Measurements from ENCODE around the gene PDE8B. TPM values are rescaled to one million over a fixed set of nuclear protein-coding genes. Genes with fewer than 3 reads are reported as not detected.

PDE8B gene
- total and polyA plus RNA-seq, 2 donors: 0.38 to 1.5 TPM

- 81% methylated on average over 4 of the region's 4 CpGs for WGBS
- Histone ChIP-seq H3K4me3 (ENCODE audit: low read length in 2 of 2) (no peak overlapping the region), H3K4me1 (ENCODE audit: control insufficient read depth in 2 of 2, insufficient read depth in 2 of 2, low read length in 2 of 2) (peaks cover 0 to 2% of the 10 kb centered on the region in 2 donors), H3K27me3 (ENCODE audit: control insufficient read depth in 2 of 2, insufficient read depth in 1 of 2, low read length in 1 of 2) (no peaks in the 10 kb centered on the region), H3K27ac (ENCODE audit: low read depth in 1 of 2, low read length in 1 of 2) (no peak overlapping the region), H3K9me3 (ENCODE audit: control insufficient read depth in 2 of 2, insufficient read depth in 1 of 2, low read length in 1 of 2) (no peaks in the 10 kb centered on the region), H3K36me3 (ENCODE audit: control insufficient read depth in 2 of 2, insufficient read depth in 2 of 2, low read length in 1 of 2) (no peaks in the 10 kb centered on the region)
- no peak for DNase-seq (ENCODE audit: low read depth in 6 of 9, low spot score in 9 of 9)
These were observed 85.4 kb downstream of the PDE8B start for GRCh38 chr5:77295863-77296378.

- no peak overlapping the region for H3K27ac ChIP-seq (ENCODE audit: low read depth in 1 of 2, low read length in 1 of 2)
- H3K4me1 ChIP-seq (ENCODE audit: control insufficient read depth in 2 of 2, insufficient read depth in 2 of 2, low read length in 2 of 2): peaks cover 0 to 2% of the 10 kb centered on the region in 2 donors
- DNase-seq (ENCODE audit: low read depth in 6 of 9, low spot score in 9 of 9): no peak
- H3K27me3 ChIP-seq (ENCODE audit: control insufficient read depth in 2 of 2, insufficient read depth in 1 of 2, low read length in 1 of 2): no peaks in the 10 kb centered on the region
- no peak overlapping the region for H3K4me3 ChIP-seq (ENCODE audit: low read length in 2 of 2)
- 57% methylated on average over 3 of the region's 3 CpGs for WGBS
- H3K36me3 ChIP-seq (ENCODE audit: control insufficient read depth in 2 of 2, insufficient read depth in 2 of 2, low read length in 1 of 2): no peaks in the 10 kb centered on the region
- no peaks in the 10 kb centered on the region for H3K9me3 ChIP-seq (ENCODE audit: control insufficient read depth in 2 of 2, insufficient read depth in 1 of 2, low read length in 1 of 2)
These were observed 87.7 kb downstream of the PDE8B start for GRCh38 chr5:77298146-77298545.

DNA sequence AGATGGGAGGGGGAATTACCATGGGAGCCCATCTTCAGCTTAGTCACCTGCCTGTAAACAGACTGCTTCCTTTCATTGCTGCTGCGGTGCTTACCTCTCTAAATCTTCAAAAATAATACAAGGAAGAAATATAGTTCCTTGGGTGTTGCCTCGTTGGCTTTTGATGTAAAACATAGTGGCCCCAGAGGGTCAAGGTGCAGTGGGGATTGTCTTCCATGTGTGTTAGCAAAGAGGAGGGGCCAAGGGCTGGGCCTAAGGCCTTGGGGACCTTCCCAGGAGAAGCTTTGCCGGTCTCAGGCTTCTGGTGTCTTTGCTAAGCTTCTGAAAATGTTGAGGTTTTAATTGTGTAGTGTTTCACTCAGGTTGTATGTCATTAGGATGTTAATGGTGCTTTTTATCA lies 90.0 kb downstream of the PDE8B start:
- DNase-seq (ENCODE audit: low read depth in 6 of 9, low spot score in 9 of 9): no peak
- Histone ChIP-seq H3K27ac (ENCODE audit: low read depth in 1 of 2, low read length in 1 of 2) (no peak overlapping the region), H3K36me3 (ENCODE audit: control insufficient read depth in 2 of 2, insufficient read depth in 2 of 2, low read length in 1 of 2) (no peaks in the 10 kb centered on the region), H3K27me3 (ENCODE audit: control insufficient read depth in 2 of 2, insufficient read depth in 1 of 2, low read length in 1 of 2) (no peaks in the 10 kb centered on the region), H3K4me1 (ENCODE audit: control insufficient read depth in 2 of 2, insufficient read depth in 2 of 2, low read length in 2 of 2) (no peaks in the 10 kb centered on the region), H3K9me3 (ENCODE audit: control insufficient read depth in 2 of 2, insufficient read depth in 1 of 2, low read length in 1 of 2) (no peaks in the 10 kb centered on the region), H3K4me3 (ENCODE audit: low read length in 2 of 2) (no peak overlapping the region)
- WGBS: 91% methylated on average over 3 of the region's 3 CpGs

GRCh38 chr5:77301447-77301883 lies 91.0 kb downstream of the PDE8B start:
- Histone ChIP-seq H3K27me3 (ENCODE audit: control insufficient read depth in 2 of 2, insufficient read depth in 1 of 2, low read length in 1 of 2) (no peaks in the 10 kb centered on the region), H3K9me3 (ENCODE audit: control insufficient read depth in 2 of 2, insufficient read depth in 1 of 2, low read length in 1 of 2) (no peaks in the 10 kb centered on the region), H3K36me3 (ENCODE audit: control insufficient read depth in 2 of 2, insufficient read depth in 2 of 2, low read length in 1 of 2) (no peaks in the 10 kb centered on the region), H3K27ac (ENCODE audit: low read depth in 1 of 2, low read length in 1 of 2) (no peak overlapping the region), H3K4me1 (ENCODE audit: control insufficient read depth in 2 of 2, insufficient read depth in 2 of 2, low read length in 2 of 2) (peaks cover 0 to 2% of the 10 kb centered on the region in 2 donors), H3K4me3 (ENCODE audit: low read length in 2 of 2) (no peak overlapping the region)
- WGBS: 91% methylated on average over 4 of the region's 4 CpGs
- no peak for DNase-seq (ENCODE audit: low read depth in 6 of 9, low spot score in 9 of 9)

- Histone ChIP-seq H3K4me3 (ENCODE audit: low read length in 2 of 2) (no peak overlapping the region), H3K9me3 (ENCODE audit: control insufficient read depth in 2 of 2, insufficient read depth in 1 of 2, low read length in 1 of 2) (no peaks in the 10 kb centered on the region), H3K4me1 (ENCODE audit: control insufficient read depth in 2 of 2, insufficient read depth in 2 of 2, low read length in 2 of 2) (peaks cover 0 to 2% of the 10 kb centered on the region in 2 donors), H3K27ac (ENCODE audit: low read depth in 1 of 2, low read length in 1 of 2) (no peak overlapping the region), H3K36me3 (ENCODE audit: control insufficient read depth in 2 of 2, insufficient read depth in 2 of 2, low read length in 1 of 2) (no peaks in the 10 kb centered on the region), H3K27me3 (ENCODE audit: control insufficient read depth in 2 of 2, insufficient read depth in 1 of 2, low read length in 1 of 2) (no peaks in the 10 kb centered on the region)
- 78% methylated on average over 5 of the region's 5 CpGs for WGBS
- no peak for DNase-seq (ENCODE audit: low read depth in 6 of 9, low spot score in 9 of 9)
These were observed 91.8 kb downstream of the PDE8B start for GRCh38 chr5:77302247-77302646.

DNA sequence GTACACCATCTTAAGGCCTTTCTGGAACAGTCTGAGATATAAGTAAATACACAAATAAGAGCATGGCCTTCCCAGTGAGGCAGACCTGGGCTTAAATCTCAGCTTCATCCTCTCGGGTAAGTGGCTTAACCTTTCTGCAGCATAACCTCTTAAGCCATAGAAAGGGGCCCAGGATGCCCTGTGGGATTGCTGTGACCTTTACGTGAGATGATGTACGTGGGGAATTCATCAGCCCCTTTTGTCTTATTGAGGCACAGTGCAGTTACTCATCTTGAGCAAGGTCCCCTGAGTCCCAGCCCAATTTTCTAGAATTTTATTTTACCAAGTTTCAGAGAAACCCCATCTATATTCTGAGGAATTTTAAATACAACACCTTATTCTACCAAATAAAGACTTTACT lies 92.2 kb downstream of the PDE8B start:
- no peaks in the 10 kb centered on the region for H3K9me3 ChIP-seq (ENCODE audit: control insufficient read depth in 2 of 2, insufficient read depth in 1 of 2, low read length in 1 of 2)
- no peaks in the 10 kb centered on the region for H3K36me3 ChIP-seq (ENCODE audit: control insufficient read depth in 2 of 2, insufficient read depth in 2 of 2, low read length in 1 of 2)
- no peaks in the 10 kb centered on the region for H3K27me3 ChIP-seq (ENCODE audit: control insufficient read depth in 2 of 2, insufficient read depth in 1 of 2, low read length in 1 of 2)
- H3K4me3 ChIP-seq (ENCODE audit: low read length in 2 of 2): no peak overlapping the region
- WGBS: 95% methylated on average over 3 of the region's 3 CpGs
- DNase-seq (ENCODE audit: low read depth in 6 of 9, low spot score in 9 of 9): no peak
- no peak overlapping the region for H3K27ac ChIP-seq (ENCODE audit: low read depth in 1 of 2, low read length in 1 of 2)
- H3K4me1 ChIP-seq (ENCODE audit: control insufficient read depth in 2 of 2, insufficient read depth in 2 of 2, low read length in 2 of 2): peaks cover 0 to 2% of the 10 kb centered on the region in 2 donors

- Histone ChIP-seq H3K36me3 (ENCODE audit: control insufficient read depth in 2 of 2, insufficient read depth in 2 of 2, low read length in 1 of 2) (no peaks in the 10 kb centered on the region), H3K9me3 (ENCODE audit: control insufficient read depth in 2 of 2, insufficient read depth in 1 of 2, low read length in 1 of 2) (no peaks in the 10 kb centered on the region), H3K4me1 (ENCODE audit: control insufficient read depth in 2 of 2, insufficient read depth in 2 of 2, low read length in 2 of 2) (peaks cover 0 to 2% of the 10 kb centered on the region in 2 donors), H3K27me3 (ENCODE audit: control insufficient read depth in 2 of 2, insufficient read depth in 1 of 2, low read length in 1 of 2) (no peaks in the 10 kb centered on the region), H3K27ac (ENCODE audit: low read depth in 1 of 2, low read length in 1 of 2) (no peak overlapping the region), H3K4me3 (ENCODE audit: low read length in 2 of 2) (no peak overlapping the region)
- WGBS: 98% methylated on average over 1 of the region's 1 CpG
- no peak for DNase-seq (ENCODE audit: low read depth in 6 of 9, low spot score in 9 of 9)
These were observed 93.9 kb downstream of the PDE8B start for GRCh38 chr5:77304388-77304787.

GRCh38 chr5:77305222-77305846 lies 94.9 kb downstream of the PDE8B start:
- Histone ChIP-seq H3K4me1 (ENCODE audit: control insufficient read depth in 2 of 2, insufficient read depth in 2 of 2, low read length in 2 of 2) (peaks cover 0 to 2% of the 10 kb centered on the region in 2 donors), H3K27ac (ENCODE audit: low read depth in 1 of 2, low read length in 1 of 2) (no peak overlapping the region)
- 98% methylated on average over 2 of the region's 2 CpGs for WGBS

DNA sequence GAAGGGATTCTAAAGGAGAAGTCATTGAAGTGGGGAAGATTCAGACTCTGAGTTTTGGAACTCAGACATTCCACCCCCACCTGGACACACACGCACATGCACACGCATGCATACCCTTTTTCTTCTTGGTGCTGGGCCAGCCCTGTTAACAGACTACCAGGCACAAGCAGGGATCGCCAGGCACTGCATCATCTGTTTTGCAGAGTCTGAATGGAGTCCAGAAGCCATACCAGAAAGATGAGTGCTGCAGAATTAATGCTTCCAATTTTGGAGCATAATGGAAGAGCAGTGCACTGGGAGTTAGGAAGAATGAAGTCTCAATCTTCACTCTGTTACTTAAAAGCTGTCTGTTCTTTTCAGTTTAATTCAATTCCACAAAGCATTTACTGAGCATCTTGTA lies 95.5 kb downstream of the PDE8B start:
- Histone ChIP-seq H3K36me3 (ENCODE audit: control insufficient read depth in 2 of 2, insufficient read depth in 2 of 2, low read length in 1 of 2) (no peaks in the 10 kb centered on the region), H3K27me3 (ENCODE audit: control insufficient read depth in 2 of 2, insufficient read depth in 1 of 2, low read length in 1 of 2) (no peaks in the 10 kb centered on the region), H3K9me3 (ENCODE audit: control insufficient read depth in 2 of 2, insufficient read depth in 1 of 2, low read length in 1 of 2) (no peaks in the 10 kb centered on the region), H3K4me1 (ENCODE audit: control insufficient read depth in 2 of 2, insufficient read depth in 2 of 2, low read length in 2 of 2) (peaks cover 0 to 2% of the 10 kb centered on the region in 2 donors), H3K27ac (ENCODE audit: low read depth in 1 of 2, low read length in 1 of 2) (no peak overlapping the region), H3K4me3 (ENCODE audit: low read length in 2 of 2) (no peak overlapping the region)
- 94% methylated on average over 3 of the region's 3 CpGs for WGBS
- no peak for DNase-seq (ENCODE audit: low read depth in 6 of 9, low spot score in 9 of 9)

More at GRCh38 chr5:77305222-77305846, 94.9 kb downstream of the PDE8B start:
- no peak for DNase-seq (ENCODE audit: low read depth in 6 of 9, low spot score in 9 of 9)
- no peaks in the 10 kb centered on the region for H3K9me3 ChIP-seq (ENCODE audit: control insufficient read depth in 2 of 2, insufficient read depth in 1 of 2, low read length in 1 of 2)
- H3K36me3 ChIP-seq (ENCODE audit: control insufficient read depth in 2 of 2, insufficient read depth in 2 of 2, low read length in 1 of 2): no peaks in the 10 kb centered on the region
- H3K4me3 ChIP-seq (ENCODE audit: low read length in 2 of 2): no peak overlapping the region
- no peaks in the 10 kb centered on the region for H3K27me3 ChIP-seq (ENCODE audit: control insufficient read depth in 2 of 2, insufficient read depth in 1 of 2, low read length in 1 of 2)
